HG03039 (cell line): ENCODE results near the gene C1S.
"Not testable (repeated sequence)": the region's sequence is repeated elsewhere in the genome, so short reads cannot be mapped to it uniquely, and the experiment has no call there.

ENCODE experiments used
- ATAC-seq: cut with Tn5 transposase; IDR thresholded peaks from one replicate; pipeline ENCODE4 v1.9.1; 2021; ENCODE audit warnings: mild to moderate bottlenecking, moderate library complexity; ENCODE audit not compliant: unreplicated experiment

C1S gene

DNA sequence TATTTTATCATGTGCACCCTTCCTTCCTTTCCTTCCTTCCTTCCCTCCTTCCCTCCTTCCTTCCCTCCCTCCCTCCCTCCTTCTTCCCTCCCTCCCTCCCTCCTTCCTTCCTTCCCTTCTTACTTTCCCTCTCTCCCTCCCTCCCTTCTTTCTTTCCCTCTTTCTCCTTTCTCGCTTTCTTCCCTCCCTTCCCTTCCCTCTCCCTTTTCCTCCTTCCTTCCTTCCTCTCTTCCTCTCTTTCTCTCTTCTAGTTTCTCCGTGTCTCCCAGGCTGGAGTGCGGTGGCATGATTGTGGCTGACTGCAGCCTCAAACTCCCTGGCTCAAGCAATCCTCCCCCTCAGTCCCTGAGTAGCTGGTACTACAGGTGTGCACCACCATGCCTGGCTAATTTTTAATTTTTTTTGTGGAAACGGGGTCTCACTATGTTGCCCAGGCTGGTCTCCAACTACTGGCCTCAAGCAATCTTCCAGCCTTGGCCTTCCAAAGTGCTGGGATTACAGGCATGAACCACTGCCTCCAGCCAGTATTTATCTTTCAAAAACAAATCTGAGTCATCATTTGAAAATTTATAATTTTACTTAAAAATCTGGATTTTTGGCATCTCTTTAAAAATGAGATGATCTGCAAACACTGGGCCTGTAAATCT is 40.7 kb downstream of the C1S start:
- ATAC-seq = no peak

DNA sequence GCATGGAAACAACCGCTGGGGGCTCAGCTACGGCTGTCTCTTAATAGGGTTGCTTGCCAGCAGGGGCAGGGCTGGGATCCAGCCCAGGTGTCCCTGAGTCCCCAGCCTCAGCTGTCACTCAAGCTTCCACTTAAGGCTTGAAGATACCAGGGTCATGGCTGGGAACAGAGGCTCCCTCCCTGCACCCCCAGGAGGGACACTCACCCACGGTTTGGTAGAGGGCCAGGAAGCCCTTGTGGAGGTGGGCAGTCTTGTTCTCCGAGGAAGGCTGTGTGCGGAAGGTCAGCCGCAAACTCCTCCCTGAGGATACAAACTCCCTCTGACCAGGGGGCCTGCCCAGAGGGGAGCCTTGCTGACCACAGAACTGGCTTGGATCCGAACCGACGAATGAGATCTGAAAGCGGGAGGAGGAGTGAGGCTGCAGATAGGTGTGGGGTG is 41.2 kb downstream of the C1S start:
- ATAC-seq = no peak

DNA sequence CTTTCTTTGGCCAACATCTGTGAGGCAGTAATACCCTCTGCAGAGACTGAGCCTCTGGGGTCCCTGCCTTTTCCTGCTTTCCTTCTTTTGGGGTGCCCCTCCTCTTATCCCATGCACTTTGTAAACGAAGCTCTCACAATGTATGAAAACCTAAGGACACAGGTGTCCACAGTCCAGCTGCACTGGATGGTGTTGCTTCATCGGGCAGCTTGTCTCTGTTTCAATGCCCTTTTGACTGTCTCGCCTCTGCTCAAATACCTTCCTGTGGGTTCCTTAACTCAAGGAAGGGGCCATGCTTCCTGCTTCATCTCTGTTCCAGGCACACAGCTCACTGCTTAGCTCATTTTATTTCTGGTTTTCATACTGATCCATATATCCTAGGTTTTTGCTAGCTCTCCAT is 42.1 kb downstream of the C1S start:
- ATAC-seq = no peak

DNA sequence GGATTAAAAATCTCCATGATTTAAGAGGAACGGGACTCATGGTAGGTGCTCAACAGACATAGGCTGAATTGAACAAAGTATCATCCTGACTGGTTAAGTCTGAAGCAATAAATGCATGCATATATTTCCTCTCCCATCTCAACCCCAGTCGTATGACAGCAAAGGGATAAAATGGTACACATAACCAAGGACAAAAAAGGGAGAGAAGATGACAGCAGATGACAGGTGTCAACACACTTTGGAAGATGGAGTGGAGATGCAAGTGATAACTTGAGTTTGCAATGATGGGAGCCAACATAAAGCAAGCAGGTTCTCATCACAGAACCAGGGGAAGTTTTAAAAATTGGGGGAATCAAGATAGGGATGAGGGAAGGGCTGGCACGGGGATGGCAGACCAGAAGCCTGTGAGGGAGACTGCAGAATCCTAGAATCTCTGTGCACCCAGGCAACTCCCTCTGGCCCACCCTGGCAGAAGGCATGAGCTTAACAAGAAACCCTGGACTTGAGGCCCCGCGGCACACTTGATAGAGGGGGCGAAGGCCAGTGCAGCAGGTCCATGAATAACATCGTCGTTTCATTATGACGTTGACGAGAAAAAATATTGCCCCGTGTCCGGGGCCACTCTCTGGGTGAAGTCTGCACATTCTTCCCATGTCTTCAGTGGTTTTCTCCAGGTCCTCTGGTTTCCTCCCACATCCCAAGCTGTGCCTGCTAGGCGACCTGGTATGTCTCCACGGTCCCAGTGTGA is 43.5 kb downstream of the C1S start:
- ATAC-seq = no peak

DNA sequence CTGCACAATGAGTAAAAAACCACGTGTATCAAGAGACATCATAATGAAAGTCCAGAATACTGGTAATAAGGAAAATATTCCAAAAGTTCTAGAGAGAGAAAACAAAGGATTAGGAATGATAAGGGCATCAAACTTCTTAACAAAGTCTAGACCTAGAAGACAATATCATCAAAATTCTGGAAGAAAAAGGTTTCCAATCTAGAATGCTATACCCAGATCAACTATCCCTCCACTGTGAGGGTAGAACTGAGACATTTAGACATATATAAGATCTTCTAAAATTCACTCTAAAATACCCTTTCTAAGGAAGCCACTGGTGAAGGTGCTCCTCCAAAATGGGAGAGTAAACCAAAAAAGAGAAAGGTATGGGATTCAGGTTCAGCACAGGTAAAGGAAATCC is 45.6 kb downstream of the C1S start:
- ATAC-seq = no peak

DNA sequence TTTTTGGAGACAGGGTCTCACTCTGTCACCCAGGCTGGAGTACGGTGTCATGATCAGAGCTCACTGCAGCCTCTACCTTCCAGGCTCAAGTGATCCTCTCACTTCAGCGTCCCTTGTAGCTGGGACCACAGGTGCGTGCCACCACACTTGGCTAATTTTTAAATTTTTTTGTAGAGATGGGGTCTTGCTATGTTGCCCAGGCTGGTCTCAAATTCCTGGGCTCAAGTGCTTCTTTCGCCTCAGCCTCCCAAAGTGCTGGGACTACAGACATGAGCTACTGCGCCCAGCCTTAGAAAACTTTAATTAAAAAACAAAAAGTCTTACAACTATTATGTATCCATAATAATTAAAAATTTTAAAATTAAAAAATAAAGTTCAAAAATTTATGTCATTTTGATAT is 46.7 kb downstream of the C1S start:
- ATAC-seq = not testable (repeated sequence)

DNA sequence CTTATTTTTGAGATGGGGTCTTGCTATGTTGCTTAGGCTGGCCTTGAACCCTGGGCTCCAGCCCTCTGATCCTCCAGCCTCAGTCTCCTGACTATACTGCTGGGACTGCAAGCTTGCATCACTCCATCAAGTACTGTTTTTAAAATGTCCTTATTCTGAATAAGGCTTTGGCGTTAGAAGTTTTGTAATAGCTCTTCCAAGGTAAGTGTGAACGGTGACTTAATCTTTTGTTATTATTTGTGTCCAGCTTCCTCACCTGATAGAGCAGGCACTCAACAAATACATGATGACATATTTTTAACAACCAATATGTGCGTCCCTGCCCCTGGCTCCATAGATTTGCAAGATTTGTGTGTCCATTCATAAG is 47.1 kb downstream of the C1S start:
- no peak for ATAC-seq

DNA sequence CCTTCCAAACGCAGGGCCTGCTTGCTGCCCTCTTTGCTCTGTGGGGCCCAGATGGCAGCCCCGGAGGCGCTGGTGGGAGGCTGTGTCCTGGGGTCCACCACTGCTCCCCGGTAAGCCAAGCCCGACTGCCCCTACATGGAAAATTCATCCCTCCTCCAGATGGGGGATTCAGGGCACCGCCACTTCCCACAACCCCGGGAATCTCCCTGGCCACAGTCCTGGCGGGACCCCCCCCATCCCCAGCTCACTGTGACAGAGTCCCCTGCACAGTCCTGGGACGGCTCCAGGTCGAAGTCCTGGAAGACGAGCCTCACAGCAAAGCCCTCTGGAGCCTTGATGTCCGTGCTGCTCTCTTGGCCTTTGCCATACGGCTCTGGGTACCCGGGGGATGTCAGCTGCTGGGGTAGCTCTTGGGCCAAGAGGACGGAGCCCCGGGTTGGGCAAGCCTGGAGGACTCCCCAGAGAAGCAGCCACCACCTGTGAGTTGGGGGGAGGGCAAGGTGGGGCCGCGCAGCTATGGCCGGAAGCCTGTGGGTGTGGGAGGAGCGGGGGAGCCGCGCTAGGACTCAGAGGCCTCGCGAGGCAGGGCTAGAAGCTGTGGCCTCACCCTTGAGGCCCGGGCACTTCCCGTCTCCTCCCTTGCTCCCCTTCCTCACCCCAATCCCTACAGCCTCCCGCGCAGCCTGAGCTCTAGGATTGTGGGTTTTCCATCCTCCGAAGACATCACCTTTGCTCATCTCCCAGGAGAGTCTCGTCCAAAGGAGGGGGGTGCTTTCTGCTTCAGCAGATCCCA is 47.7 kb downstream of the C1S start:
- ATAC-seq = peak; percentile 76

DNA sequence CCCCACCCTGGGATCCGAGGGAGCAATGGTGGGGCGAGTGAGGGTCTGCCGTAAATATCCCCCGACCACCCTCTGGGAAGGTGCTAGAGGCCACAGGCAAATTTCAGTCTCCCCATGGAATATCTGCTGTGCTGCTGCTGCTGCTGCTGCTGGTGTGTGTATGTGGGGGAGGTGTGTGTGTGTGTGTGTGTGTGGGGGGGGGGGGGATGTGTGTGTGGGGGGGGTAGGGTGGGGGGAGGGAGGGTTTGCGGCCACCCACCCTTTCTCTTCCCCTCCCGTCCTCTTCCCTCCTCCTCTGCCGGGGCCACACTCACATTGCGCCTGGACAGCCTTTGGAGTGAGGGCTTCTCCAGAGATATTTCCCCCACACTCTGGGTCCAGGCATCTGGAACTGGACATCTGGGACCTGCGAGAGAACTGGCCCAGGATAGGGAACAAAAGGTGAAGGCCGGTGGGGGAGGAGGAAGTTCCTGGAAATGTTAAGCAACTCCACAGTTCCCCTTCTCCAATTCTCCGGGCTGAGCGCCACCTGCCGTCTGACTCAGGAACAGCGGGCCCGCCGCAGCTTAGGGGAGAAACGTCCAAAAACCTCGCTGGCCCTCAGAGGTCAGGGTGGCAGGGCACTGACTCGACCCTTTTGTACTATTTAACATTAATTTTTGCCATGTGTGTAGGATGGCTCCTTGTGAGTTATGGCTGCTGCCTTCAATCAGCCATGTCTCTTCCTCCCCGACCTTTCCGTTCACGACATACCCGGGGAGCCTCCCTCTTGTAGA is 48.5 kb downstream of the C1S start, which contains the start of gene C1RL:
C1RL (minus strand) TSS at position 419 of the 776 bp plus-strand sequence; CDS start at position 385, 34 bp downstream.
- ATAC-seq = no peak

DNA sequence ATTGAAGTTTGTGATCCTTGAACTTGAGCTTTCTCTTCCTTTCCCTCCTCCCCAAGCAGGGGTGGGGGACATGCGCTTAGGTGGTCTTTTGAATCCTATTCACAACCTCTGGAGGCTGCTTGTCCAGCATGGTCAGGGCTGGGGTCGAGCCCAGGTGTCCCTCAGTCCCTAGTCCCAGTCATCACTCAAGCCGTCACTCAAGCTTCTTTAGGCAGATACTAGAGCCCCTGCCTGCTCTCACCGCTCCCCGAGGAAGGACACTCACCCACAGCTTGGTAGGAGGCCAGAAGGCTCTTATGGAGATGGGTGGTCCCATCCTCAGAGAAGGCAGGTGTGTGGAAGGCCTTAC is 49.0 kb downstream of the C1S start:
- no peak for ATAC-seq

DNA sequence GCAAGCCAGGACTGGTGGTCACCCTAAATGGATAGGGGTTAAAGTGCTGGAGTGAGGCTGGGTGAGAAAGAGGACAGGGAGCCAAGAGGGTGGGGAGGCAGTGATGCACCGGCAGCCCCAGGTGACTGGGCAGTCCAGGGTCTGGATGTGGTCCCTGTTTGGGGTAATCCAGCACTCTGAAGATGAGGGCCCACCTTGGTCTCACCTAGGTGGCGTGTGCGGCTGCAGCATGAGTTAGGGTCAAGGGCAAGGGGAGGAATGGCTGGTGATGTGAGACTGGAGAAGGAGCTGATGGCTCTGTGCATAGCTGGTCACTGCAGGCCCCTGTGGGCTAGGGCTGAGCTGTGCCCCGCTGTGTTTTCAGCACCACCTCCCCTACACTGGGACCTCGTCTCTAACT is 50.1 kb downstream of the C1S start:
- no peak for ATAC-seq

DNA sequence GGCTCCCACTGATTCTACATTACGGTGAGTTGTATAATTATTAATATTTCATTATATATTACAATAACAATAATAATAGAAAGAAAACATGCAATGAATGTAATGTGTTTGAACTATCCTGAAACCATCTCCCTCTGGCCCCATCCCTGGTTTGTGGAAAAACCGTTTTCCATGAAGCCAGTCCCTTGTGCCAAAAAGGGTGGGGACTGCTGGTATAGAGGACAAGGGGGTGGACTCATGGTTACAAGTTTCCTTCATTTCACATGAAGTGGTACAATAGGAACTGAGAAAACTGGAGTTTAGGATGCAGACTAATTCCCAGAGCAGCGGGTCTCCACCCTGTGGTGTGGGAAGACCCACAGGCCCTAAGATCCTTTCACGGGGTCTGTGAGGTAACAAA is 51.5 kb downstream of the C1S start:
- ATAC-seq = no peak

DNA sequence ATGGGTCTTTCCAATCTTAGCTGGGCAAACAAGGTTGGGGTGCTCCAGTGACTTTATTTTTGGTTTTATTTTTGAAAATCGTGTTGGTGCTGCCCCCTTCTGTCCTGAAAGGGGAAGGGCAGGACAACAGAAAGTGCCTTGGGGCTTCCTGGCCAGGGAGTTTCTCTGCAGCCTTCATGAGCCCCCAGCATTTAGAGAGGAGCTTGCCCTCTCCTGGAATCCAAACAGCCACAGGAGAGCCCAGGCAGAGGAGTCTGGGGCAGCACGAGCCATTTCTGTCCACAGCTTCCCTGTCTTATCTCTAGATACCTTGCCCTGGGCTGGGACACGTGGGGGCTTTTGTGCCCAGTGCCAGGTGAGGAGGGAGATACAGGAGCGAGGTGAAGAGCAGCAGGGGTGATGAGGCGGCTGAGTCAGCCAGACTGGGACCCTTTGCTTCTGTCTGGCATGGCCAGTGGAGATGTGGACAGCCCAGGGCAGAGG is 52.9 kb downstream of the C1S start:
- no peak for ATAC-seq

DNA sequence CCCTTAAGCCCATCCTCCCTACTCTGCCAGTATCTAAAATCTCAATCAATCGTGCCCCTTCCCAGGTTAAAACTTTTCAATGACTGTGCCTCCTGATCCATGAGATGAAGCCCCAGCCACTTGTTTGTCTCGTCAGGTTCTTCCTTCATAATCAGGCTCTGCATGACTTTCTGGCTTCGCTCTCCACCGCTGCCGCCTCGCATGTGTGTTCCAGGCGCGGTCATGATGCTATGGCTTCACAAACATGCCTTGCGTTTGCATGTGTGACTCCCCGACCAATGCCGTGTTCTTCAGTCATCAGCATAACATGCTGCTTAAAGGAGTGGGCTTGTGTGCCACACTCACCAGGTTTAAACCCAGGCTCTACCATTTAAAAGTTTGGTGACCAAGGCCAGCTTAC is 53.5 kb downstream of the C1S start:
- no peak for ATAC-seq

DNA sequence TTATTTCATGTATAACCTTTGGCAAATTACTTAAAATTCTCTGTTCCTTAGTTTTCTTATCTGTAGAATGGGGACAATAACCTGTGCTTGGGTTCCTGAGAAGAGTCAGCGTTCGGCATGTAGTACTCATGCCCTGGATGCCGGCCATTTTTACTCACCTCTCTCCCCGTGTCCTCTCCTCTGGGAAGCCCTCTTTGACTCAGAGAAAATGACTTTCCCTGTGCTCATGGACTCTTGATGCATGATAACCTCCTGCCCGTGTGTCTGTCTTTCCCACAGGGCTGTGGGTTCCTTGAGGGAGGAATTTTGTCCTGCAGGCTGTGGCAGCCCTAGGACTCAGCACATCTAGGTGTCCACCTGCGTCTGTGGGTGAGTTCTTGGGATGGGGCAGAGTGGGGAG is 54.3 kb downstream of the C1S start:
- no peak for ATAC-seq

DNA sequence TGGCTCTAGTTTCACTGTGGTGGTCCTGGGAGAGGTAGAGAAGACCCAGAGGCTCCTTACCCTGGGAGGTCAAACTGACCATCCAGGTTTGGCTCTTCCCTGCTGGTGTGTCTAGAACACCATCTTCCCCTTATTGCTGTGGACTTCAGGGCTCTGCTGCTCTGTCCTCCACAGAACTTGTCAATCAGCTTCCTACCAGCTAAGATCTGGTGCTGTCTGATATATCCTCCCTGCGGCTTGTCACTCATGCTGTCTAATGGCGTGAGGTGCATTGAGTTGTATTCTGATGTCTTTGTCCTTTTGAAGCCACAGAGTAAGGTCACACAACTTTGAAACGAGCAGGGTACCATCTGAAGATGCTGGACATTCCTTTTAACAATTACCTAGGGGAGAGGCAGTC is 55.7 kb downstream of the C1S start:
- ATAC-seq = no peak

DNA sequence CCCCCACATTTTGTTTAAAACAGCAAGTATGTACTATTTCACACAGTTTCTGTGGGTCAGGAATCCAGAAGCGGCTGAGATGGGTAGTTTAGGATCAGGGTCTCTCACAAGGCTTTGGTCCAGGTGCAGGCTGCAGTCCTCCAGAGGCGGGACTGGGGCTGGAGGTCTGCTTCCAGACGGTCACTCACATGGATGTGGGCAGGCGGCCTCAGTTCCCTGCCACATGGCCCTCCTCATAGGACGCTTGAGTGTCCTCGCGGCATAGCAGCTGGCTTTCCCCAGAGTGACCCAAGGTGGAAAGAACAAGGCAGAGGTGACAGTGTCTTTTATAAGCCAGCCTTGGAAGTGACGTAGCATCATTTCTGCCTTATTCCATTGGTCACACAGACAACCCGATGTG is 56.4 kb downstream of the C1S start:
- no peak for ATAC-seq

DNA sequence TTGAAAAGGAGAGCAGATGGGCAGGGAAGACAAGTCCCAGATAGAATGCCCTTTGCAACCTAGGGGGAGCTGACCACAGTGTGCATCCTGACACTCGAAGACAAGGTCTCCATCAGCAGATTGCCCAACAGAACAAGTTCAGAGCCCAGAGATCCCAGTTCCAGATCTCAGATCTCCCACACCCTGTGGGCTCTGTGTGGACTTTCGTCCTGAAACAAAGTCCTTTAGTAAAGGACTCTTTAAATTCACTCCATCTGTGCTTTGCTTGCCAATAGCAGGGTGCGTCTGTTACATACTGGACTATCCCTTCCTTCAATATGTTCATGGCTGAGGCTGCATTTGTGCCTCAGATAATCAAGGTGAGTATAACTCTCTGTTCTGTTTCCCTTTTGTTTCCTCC is 57.2 kb downstream of the C1S start:
- ATAC-seq = no peak

DNA sequence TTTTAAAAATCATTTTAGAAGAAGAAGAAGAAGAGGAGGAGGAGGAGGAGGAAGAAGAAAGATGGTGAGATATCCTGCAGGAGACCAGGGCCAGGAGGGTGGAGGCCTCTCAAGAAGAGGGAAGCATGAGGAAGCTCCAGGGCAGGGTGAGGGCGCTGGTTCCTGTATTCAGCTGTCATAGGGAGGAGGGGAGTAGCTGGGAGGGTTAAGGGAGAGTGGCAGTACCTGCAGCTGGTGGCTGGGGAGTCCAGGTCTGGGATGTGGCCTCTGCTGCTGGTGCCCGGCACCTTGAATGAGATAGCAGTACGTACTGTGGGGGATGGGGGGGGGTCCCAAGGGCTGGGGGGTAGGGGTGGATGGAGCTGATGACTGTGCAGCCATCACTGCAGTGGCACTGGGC is 58.4 kb downstream of the C1S start:
- ATAC-seq = no peak

DNA sequence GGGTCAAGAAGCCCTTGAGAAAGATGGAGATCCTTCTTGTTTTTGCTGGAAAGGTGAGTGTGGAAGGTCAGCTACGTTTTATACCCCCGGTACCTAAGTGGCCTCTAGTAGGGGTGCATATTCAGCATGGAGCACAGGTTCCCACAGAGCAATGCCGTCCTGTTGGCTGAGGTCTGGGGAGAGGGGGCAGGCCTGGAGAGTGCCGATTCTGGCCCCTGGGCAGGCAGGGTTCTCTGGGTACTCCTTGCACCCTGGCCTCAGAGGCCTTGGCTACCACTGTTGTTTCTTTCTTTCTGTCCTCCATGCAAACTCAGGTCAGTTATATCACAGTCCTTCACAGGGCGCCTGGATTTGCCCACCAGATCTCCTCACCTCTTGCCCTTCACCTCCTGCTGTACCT is 59.6 kb downstream of the C1S start:
- no peak for ATAC-seq
